ENCODE data around the gene ART5. TPM values are rescaled to one million over a fixed set of nuclear protein-coding genes. Genes with fewer than 3 reads are reported as not detected.
"Not testable (repeated sequence)": the region's sequence is repeated elsewhere in the genome, so short reads cannot be mapped to it uniquely, and the experiment has no call there.

The ART5 gene
- total RNA-seq, 1 donor from 2014 or later, result 1.4 TPM

DNA sequence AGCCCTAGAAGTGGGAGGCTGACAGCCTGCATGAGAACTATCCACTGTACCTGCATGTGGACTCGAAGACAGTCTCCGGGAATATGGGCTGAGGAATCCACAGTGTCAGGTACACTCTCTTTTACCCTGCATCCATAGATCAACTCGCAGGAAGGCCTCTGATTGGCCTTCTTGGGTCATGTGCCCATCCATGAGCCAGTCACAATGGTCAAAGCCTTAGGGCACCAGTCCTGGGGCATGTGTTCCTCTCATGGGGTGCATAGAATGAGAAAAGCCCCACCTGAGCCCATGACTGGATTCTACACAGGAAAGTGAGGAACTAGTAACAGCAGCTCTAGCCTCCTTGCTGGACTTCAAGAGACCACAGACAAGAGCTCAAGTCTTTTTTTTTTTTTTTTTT, 13.8 kb upstream of the ART5 start:
- DNase-seq (ENCODE audit: low read depth, low spot score), result no peak
- H3K9me3 Mint-ChIP-seq, result no peaks in the 10 kb centered on the region
- TF ChIP-seq, protein P1, sequence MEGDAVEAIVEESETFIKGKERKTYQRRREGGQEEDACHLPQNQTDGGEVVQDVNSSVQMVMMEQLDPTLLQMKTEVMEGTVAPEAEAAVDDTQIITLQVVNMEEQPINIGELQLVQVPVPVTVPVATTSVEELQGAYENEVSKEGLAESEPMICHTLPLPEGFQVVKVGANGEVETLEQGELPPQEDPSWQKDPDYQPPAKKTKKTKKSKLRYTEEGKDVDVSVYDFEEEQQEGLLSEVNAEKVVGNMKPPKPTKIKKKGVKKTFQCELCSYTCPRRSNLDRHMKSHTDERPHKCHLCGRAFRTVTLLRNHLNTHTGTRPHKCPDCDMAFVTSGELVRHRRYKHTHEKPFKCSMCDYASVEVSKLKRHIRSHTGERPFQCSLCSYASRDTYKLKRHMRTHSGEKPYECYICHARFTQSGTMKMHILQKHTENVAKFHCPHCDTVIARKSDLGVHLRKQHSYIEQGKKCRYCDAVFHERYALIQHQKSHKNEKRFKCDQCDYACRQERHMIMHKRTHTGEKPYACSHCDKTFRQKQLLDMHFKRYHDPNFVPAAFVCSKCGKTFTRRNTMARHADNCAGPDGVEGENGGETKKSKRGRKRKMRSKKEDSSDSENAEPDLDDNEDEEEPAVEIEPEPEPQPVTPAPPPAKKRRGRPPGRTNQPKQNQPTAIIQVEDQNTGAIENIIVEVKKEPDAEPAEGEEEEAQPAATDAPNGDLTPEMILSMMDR (conservative IDR thresholded peaks at IDR 0.05), result no peak
- H3K4me3 Mint-ChIP-seq, result no peak overlapping the region
- no peaks in the 10 kb centered on the region for H3K4me1 Mint-ChIP-seq
- no peak overlapping the region for H3K27ac Mint-ChIP-seq (ENCODE audit: unreplicated experiment)
- H3K36me3 Mint-ChIP-seq (ENCODE audit: low read depth), result no peaks in the 10 kb centered on the region
- H3K27me3 Mint-ChIP-seq (ENCODE audit: low read depth), result peaks cover 11% of the 10 kb centered on the region

DNA sequence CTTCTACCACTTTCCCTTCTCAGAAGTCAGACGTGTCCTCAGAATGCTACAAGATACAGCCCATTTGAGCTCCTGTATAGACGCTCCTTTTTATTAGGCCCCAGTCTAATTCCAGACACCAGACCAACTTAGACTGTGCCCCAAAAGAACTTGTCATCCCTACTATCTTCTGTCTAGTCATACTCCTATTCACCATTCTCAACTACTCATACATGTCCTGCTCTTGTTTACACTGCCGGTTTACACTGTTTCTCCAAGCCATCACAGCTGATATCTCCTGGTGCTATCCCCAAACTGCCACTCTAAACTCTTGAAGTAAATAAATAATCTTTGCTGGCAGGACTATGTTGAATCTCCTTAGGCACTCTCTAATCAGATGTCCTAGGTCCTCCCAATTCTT, 10.7 kb upstream of the ART5 start:
- H3K27ac Mint-ChIP-seq (ENCODE audit: unreplicated experiment); H3K4me1 Mint-ChIP-seq; DNase-seq (ENCODE audit: low read depth, low spot score); H3K9me3 Mint-ChIP-seq; H3K36me3 Mint-ChIP-seq (ENCODE audit: low read depth); H3K4me3 Mint-ChIP-seq: not testable (repeated sequence)
- H3K27me3 Mint-ChIP-seq (ENCODE audit: low read depth), result peaks cover 34% of the 10 kb centered on the region

DNA sequence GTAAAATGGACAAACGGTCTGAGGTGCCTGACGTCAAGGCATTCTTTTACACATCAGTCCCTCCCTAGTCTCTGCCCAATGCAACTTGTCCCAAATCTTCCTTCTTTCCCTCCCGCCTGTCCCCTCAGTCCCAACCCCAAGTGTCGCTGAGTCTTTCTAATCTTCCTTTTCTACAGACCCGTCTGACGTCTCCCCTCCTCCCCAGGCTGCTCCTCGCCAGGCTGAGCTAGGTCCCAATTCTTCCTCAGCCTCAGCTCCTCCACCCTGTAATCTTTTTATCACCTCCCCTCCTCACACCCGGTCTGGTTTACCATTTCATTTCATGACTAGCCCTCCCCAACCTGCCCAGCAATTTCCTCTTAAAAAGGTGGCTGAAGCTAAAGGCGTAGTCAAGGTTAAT, 7.6 kb upstream of the ART5 start:
- H3K27me3 Mint-ChIP-seq (ENCODE audit: low read depth), result peaks cover 43% of the 10 kb centered on the region
- H3K4me3 Mint-ChIP-seq; H3K9me3 Mint-ChIP-seq; H3K4me1 Mint-ChIP-seq; DNase-seq (ENCODE audit: low read depth, low spot score); H3K27ac Mint-ChIP-seq (ENCODE audit: unreplicated experiment); H3K36me3 Mint-ChIP-seq (ENCODE audit: low read depth): not testable (repeated sequence)

DNA sequence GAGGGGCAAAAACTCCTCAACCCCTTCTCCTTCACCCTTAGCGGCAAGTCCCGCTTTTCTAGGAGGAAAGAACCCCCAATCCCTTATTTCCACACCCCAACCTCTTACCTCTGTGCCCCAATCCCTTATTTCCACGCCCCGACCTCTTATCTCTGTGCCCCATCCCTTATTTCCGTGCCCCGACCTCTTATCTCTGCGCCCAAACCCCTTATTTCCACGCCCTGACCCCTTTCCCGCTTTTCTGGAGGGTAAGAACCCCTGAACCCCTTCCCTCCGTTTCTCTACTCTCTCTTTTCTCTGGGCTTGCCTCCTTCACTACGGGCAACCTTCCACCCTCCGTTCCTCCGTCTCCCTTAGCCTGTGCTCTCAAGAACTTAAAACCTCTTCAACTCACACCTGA, 7.1 kb upstream of the ART5 start:
- H3K27me3 Mint-ChIP-seq (ENCODE audit: low read depth), result peaks cover 45% of the 10 kb centered on the region
- DNase-seq (ENCODE audit: low read depth, low spot score); H3K4me3 Mint-ChIP-seq; H3K36me3 Mint-ChIP-seq (ENCODE audit: low read depth); H3K9me3 Mint-ChIP-seq; H3K4me1 Mint-ChIP-seq; H3K27ac Mint-ChIP-seq (ENCODE audit: unreplicated experiment): not testable (repeated sequence)

DNA sequence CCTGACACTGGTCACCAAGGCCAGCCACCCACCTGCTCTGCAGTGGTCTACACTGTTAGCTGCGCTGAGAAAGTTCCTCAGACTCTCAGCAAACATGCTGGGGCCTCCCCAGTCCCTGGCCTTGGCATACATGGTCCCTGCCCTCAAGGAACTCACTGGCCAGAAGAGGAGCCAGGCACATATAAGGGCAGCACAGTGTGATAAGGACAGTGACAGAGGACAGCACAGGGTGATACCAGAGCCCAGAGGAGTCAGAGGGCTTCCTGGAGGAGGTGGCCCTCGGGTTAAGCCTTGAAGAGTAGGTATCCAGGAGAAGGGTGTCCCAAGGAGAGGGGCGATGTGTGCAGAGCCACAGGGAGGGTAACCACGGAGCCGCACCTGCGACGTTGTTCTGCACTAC, 3.8 kb upstream of the ART5 start:
- H3K27ac Mint-ChIP-seq (ENCODE audit: unreplicated experiment), result no peak overlapping the region
- TF ChIP-seq, protein P1 (conservative IDR thresholded peaks at IDR 0.05), result no peak
- peaks cover 5% of the 10 kb centered on the region for H3K4me1 Mint-ChIP-seq
- H3K36me3 Mint-ChIP-seq (ENCODE audit: low read depth), result no peaks in the 10 kb centered on the region
- H3K9me3 Mint-ChIP-seq, result no peaks in the 10 kb centered on the region
- no peak for DNase-seq (ENCODE audit: low read depth, low spot score)
- no peak overlapping the region for H3K4me3 Mint-ChIP-seq
- peaks cover 41% of the 10 kb centered on the region for H3K27me3 Mint-ChIP-seq (ENCODE audit: low read depth)

DNA sequence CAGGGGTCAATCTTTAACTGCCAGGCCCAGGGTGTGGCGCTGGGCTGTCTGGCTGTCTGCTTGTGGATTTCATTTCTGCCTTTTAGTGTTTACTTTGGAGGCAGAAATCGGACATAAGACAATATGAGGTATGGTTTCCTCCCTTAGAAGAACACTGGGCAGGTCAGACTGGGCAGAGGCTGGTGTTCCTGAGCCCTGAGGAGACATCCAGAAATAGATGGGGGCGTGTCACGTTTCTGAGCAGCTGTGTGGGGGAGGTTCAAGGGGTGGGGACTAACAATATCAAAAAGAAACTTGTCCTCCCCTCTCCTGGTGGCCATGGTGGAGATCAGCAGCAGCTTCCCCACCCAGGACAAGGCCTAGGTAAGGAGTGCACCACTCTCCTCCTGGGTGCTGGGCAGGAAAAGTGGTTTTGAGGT, 3.0 kb upstream of the ART5 start, which contains the start of gene ART1:
Gene ART1, plus strand, starts transcription at position 312 of the 419 bp plus-strand sequence. CDS start 14,086 bp downstream, outside the sequence.
- Mint-ChIP-seq H3K27ac (ENCODE audit: unreplicated experiment) (no peak within 1 kb of the TSS), H3K27me3 (ENCODE audit: low read depth) (peaks cover 34% of the 10 kb centered on the region), H3K36me3 (ENCODE audit: low read depth) (no peaks in the 10 kb centered on the region), H3K4me3 (peak within 1 kb of the TSS; percentile 44), H3K9me3 (no peaks in the 10 kb centered on the region), H3K4me1 (peaks cover 5% of the 10 kb centered on the region)
- TF ChIP-seq, protein P1 (conservative IDR thresholded peaks at IDR 0.05), result no peak
- DNase-seq (ENCODE audit: low read depth, low spot score), result no peak

DNA sequence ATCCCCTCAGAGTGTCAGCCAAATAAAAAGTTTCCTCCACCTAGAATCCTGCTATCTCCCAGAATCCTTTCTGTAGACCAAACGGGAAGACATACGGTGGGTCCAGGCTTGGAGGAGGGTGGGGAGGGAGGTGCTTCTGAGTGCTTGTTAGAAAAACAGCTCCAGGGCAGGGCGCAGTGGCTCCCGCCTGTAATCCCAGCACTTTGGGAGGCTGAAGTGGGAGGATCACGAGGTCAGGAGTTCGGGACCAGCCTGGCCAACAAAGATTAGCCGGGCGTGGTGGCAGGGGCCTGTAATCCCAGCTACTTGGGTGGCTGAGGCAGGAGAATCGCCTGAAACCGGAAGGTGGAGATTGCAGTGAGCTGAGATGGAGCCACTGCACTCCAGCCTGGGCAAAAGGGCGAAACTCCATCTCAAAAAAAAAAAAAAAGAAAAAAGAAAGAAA, 1.3 kb upstream of the ART5 start:
- H3K27me3 Mint-ChIP-seq (ENCODE audit: low read depth), result peaks cover 17% of the 10 kb centered on the region
- peak overlapping the region; percentile 92 for H3K4me3 Mint-ChIP-seq
- not testable (repeated sequence) for DNase-seq (ENCODE audit: low read depth, low spot score)

More for the DNA sequence above, 1.3 kb upstream of the ART5 start:
- H3K4me1 Mint-ChIP-seq; H3K36me3 Mint-ChIP-seq (ENCODE audit: low read depth); H3K9me3 Mint-ChIP-seq; H3K27ac Mint-ChIP-seq (ENCODE audit: unreplicated experiment): not testable (repeated sequence)
